NT2/D1 (cell line): ENCODE data around the gene CISD2.
"Not testable (repeated sequence)": the region's sequence is repeated elsewhere in the genome, so short reads cannot be mapped to it uniquely, and the experiment has no call there.

Experiments used
- SUZ12 ChIP-seq: IDR thresholded peaks from 2 replicates; pipeline ENCODE4 v1.6.1; 2011; ENCODE audit not compliant: insufficient read length, insufficient read depth; ENCODE audit errors: extremely low read depth
- YY1 ChIP-seq: IDR thresholded peaks from 2 replicates; pipeline ENCODE4 v1.6.1; 2011; ENCODE audit not compliant: insufficient read length, insufficient read depth
- ZNF274 ChIP-seq: IDR thresholded peaks from 2 replicates; pipeline ENCODE4 v1.6.1; 2011; ENCODE audit warnings: mild to moderate bottlenecking, low read depth, low read length

GRCh38 chr4:102938063-102938462 lies 69.3 kb downstream of the CISD2 start:
- TF ChIP-seq ZNF274, YY1, SUZ12: not testable (repeated sequence)
